Measurements from ENCODE around the gene RSU1. TPM values are rescaled to one million over a fixed set of nuclear protein-coding genes. Genes with fewer than 3 reads are reported as not detected.

RSU1 gene
- total and polyA plus RNA-seq, 12 donors: 25.5 to 74.2 (median 48.3) TPM

DNA sequence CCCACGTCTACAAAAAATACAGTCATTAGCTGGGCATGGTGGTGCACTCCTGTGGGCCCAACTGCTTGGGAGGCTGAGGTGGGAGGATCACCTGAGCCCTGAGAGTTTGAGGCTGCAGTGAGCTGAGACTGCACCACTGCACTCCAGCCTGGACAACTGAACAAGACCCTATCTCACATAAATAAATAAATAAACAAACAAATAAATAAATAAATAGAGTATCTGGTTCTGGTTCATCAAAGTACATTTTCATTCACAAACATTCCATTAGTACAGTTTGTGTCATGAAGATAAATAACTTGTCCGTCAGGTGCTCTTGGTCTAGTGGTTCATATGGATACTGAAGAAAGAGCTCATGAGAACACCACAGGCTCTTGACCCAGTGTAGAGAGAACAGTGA, 96.4 kb downstream of the RSU1 start:
- intact Hi-C loops (cut with DNase I): no loop called here
- DNase-seq (no peak), ATAC-seq (no peak)
- Histone ChIP-seq H3K27ac (no peak overlapping the region), H3K27me3 (no peaks in the 10 kb centered on the region), H3K9me3 (no peaks in the 10 kb centered on the region), H3K4me3 (no peak overlapping the region), H3K36me3 (peaks cover 0 to 21% (median 0%) of the 10 kb centered on the region in 9 donors), H3K4me1 (peaks cover 0 to 6% (median 0%) of the 10 kb centered on the region in 9 donors)
- TF ChIP-seq, protein P1, sequence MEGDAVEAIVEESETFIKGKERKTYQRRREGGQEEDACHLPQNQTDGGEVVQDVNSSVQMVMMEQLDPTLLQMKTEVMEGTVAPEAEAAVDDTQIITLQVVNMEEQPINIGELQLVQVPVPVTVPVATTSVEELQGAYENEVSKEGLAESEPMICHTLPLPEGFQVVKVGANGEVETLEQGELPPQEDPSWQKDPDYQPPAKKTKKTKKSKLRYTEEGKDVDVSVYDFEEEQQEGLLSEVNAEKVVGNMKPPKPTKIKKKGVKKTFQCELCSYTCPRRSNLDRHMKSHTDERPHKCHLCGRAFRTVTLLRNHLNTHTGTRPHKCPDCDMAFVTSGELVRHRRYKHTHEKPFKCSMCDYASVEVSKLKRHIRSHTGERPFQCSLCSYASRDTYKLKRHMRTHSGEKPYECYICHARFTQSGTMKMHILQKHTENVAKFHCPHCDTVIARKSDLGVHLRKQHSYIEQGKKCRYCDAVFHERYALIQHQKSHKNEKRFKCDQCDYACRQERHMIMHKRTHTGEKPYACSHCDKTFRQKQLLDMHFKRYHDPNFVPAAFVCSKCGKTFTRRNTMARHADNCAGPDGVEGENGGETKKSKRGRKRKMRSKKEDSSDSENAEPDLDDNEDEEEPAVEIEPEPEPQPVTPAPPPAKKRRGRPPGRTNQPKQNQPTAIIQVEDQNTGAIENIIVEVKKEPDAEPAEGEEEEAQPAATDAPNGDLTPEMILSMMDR (IDR thresholded peaks at IDR 0.05): no peak
- WGBS, 2 donors: 98 to 99% methylated on average over 2 of the region's 2 CpGs

DNA sequence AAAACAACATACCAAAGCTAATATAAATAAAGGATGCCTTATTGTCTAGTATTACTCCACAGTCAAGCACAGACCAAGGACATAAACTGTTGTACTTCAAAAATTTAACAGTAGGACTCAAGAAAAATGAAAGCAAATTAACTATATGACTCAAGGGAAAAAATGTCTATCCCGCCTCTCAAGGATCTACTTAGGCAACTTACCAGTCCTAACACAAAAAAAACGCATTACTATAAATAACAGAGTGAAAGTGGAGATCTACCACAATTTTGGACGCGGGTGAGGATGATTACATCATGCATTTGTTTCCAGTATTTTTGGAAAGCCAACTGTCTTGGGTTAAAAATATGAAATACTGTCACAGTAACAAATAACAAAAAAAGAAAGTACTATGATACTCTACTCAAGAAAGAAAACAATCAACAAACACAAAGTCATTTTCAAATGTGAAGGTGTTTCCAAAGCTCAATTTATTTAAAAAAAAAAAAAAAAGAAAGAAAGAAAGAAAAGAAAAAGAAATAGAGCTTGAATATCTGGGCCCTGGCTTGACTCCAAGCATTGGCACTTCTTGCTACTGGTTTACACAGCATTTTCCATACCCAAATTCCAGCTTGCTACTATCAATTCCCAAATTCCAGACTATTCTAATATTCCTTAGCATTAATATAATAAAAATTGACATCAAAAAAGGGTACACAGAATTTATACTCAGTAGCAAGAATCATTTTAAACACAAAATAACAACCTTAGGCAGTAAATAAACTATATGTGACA, 99.4 kb downstream of the RSU1 start:
- Histone ChIP-seq H3K4me3 (no peak overlapping the region), H3K27ac (no peak overlapping the region), H3K9me3 (peaks cover 0 to 22% (median 6%) of the 10 kb centered on the region in 11 donors), H3K27me3 (no peaks in the 10 kb centered on the region), H3K4me1 (peaks cover 0 to 6% (median 0%) of the 10 kb centered on the region in 9 donors), H3K36me3 (peaks cover 0 to 23% (median 0%) of the 10 kb centered on the region in 9 donors)
- 51 to 67% methylated on average over 4 of the region's 4 CpGs for WGBS, 2 donors
- no peak for DNase-seq
- intact Hi-C loops (cut with DNase I): no loop called here
- ATAC-seq: peak in 4 of 8 donors; percentile 16 to 44 (median 40)
- TF ChIP-seq, protein P1 (IDR thresholded peaks at IDR 0.05): no peak

DNA sequence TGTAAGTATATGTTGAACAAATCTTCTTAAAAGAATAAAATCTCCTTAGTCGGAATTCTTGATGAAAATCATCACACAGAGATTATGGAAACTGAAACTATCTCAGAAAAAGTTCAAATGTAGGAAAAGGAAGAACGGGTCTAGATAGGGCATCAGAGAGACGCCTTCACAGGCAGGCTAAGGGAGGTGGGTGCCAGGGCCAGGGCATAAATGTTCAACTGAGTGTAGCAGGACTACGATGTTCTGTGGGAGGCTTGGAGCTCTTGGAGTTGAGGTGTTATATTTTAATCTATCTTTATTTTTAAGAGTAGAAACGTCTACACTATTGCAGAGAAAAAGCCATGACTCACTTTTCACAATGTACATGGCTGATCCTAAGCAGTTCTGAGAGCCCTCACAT, 101.2 kb downstream of the RSU1 start:
- Histone ChIP-seq H3K9me3 (peaks cover 0 to 38% (median 8%) of the 10 kb centered on the region in 11 donors), H3K4me1 (peaks cover 0 to 6% (median 0%) of the 10 kb centered on the region in 9 donors), H3K4me3 (no peak overlapping the region), H3K27me3 (no peaks in the 10 kb centered on the region), H3K27ac (no peak overlapping the region), H3K36me3 (peaks cover 0 to 12% (median 0%) of the 10 kb centered on the region in 9 donors)
- intact Hi-C loops (cut with DNase I): no loop called here
- ATAC-seq (no peak), DNase-seq (no peak)
- WGBS, 2 donors: 85 to 89% methylated on average over 5 of the region's 5 CpGs
- TF ChIP-seq, protein P1 (IDR thresholded peaks at IDR 0.05): no peak

DNA sequence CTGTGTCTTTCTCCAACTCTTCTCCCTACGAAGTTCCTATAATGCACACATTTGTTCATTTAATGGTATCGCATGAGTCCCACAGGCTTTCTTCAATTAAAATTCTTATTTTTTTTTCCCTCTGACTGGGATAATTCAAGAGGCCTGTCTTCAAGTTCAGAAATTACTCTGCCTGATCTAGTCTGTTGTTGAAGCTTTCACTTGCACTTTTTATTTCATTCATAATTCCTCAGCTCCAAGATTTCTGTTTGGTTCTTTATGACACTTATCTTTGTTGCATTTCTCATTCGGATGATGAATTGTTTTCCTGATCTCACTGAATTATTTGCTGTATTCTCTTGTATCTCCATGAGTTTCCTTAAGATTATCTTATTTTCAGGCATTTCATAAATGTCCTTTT, 103.9 kb downstream of the RSU1 start:
- peaks cover 0 to 47% (median 8%) of the 10 kb centered on the region in 11 donors for H3K9me3 ChIP-seq
- no peak overlapping the region for H3K4me3 ChIP-seq
- DNase-seq (no peak), ATAC-seq (no peak)
- H3K27ac ChIP-seq: no peak overlapping the region
- peaks cover 0 to 5% (median 0%) of the 10 kb centered on the region in 9 donors for H3K36me3 ChIP-seq
- TF ChIP-seq, protein P1 (IDR thresholded peaks at IDR 0.05): no peak
- WGBS, 2 donors: 98% methylated on average over 3 of the region's 3 CpGs
- no peaks in the 10 kb centered on the region for H3K27me3 ChIP-seq
- intact Hi-C loops (cut with DNase I): no loop called here
- peaks cover 0 to 5% (median 0%) of the 10 kb centered on the region in 9 donors for H3K4me1 ChIP-seq
